HEK293 (cell line): ENCODE results near the gene SARS1.
A peak's percentile ranks its signal among the peaks of the same experiment; 100 is the strongest.

Experiments used
- CTCF ChIA-PET: fragments of 350-600 bp; formaldehyde crosslinking; extraction: SDS; loops from one replicate; lab custom pipeline; 2021; ENCODE audit warnings: antibody characterized with exemption; lab: Yijun Ruan, JAX
- POLR2A ChIA-PET: fragments of 300-600 bp; formaldehyde crosslinking; extraction: SDS; loops from one replicate; lab custom pipeline; 2020; ENCODE audit warnings: antibody characterized with exemption, inconsistent platforms; lab: Yijun Ruan, JAX
- H3K27ac ChIP-seq: fragments of 200-500 bp; sonication (Bioruptor generic); 2 replicates; pipeline ENCODE4 v1.5.1; 2014; ENCODE audit warnings: low read depth, low read length, control low read depth, inconsistent platforms; ENCODE audit errors: extremely low read depth
- H3K36me3 ChIP-seq, 2 experiments: fragments of 200-500 bp in 1 of 2; sonication (Bioruptor generic) in 1 of 2; 1 replicate in 1 of 2; 2 replicates in 1 of 2; pipeline ENCODE4 v1.5.1; 2014 to 2017; ENCODE audit warnings: inconsistent platforms in 2 of 2, low read length in 2 of 2; ENCODE audit not compliant: control insufficient read depth in 2 of 2, insufficient read depth in 1 of 2
- H3K4me1 ChIP-seq: fragments of 200-500 bp; sonication (Bioruptor generic); 2 replicates; pipeline ENCODE4 v1.5.1; 2014; ENCODE audit warnings: mild to moderate bottlenecking, low read length, inconsistent platforms; ENCODE audit not compliant: control insufficient read depth, insufficient read depth
- H3K4me3 ChIP-seq: 2 replicates; pipeline ENCODE4 v1.5.1; 2011; ENCODE audit warnings: low read depth, mild to moderate bottlenecking, control low read depth, low read length, moderate library complexity
- H3K9me3 ChIP-seq: fragments of 200-500 bp; sonication (Bioruptor generic); 2 replicates; pipeline ENCODE4 v1.5.1; 2014; ENCODE audit warnings: low read depth, low read length, inconsistent platforms; ENCODE audit not compliant: control insufficient read depth, insufficient read depth
- GLIS2 ChIP-seq: fragments of 450-650 bp; formaldehyde crosslinking; IDR thresholded peaks from 2 replicates; pipeline ENCODE4 v1.5.1; 2016; ENCODE audit warnings: missing biosample characterization, missing genetic modification characterization
- REPIN1 ChIP-seq: fragments of 450-650 bp; formaldehyde crosslinking; IDR thresholded peaks from 2 replicates; pipeline ENCODE4 v1.5.1; 2017; ENCODE audit warnings: missing biosample characterization, missing genetic modification characterization, low read depth
- SCRT2 ChIP-seq: fragments of 450-650 bp; formaldehyde crosslinking; IDR thresholded peaks from 2 replicates; pipeline ENCODE4 v1.5.1; 2016; ENCODE audit warnings: missing biosample characterization, missing genetic modification characterization
- ZBTB1 ChIP-seq: fragments of 450-650 bp; formaldehyde crosslinking; IDR thresholded peaks from 2 replicates; pipeline ENCODE4 v1.5.1; 2016; ENCODE audit warnings: missing biosample characterization, missing genetic modification characterization
- ZBTB8A ChIP-seq: fragments of 450-650 bp; formaldehyde crosslinking; IDR thresholded peaks from 2 replicates; pipeline ENCODE4 v1.5.1; 2016; ENCODE audit warnings: missing biosample characterization, missing genetic modification characterization
- ZFHX2 ChIP-seq: fragments of 450-650 bp; formaldehyde crosslinking; conservative IDR thresholded peaks from 2 replicates; pipeline ENCODE4 v1.5.1; 2016; ENCODE audit warnings: missing biosample characterization, missing genetic modification characterization
- ZFP37 ChIP-seq: fragments of 450-650 bp; formaldehyde crosslinking; IDR thresholded peaks from 2 replicates; pipeline ENCODE4 v1.5.1; 2016; ENCODE audit warnings: missing biosample characterization, missing genetic modification characterization
- ZNF2 ChIP-seq: fragments of 450-650 bp; formaldehyde crosslinking; IDR thresholded peaks from 2 replicates; pipeline ENCODE4 v1.5.1; 2016; ENCODE audit warnings: missing biosample characterization, missing genetic modification characterization
- ZNF394 ChIP-seq: fragments of 450-650 bp; formaldehyde crosslinking; IDR thresholded peaks from 2 replicates; pipeline ENCODE4 v1.5.1; 2016; ENCODE audit warnings: missing biosample characterization, missing genetic modification characterization, mild to moderate bottlenecking, moderate library complexity, borderline replicate concordance
- ZNF501 ChIP-seq: fragments of 450-650 bp; formaldehyde crosslinking; IDR thresholded peaks from 2 replicates; pipeline ENCODE4 v1.5.1; 2016; ENCODE audit warnings: missing biosample characterization, missing genetic modification characterization
- ZNF514 ChIP-seq: fragments of 450-650 bp; formaldehyde crosslinking; IDR thresholded peaks from 2 replicates; pipeline ENCODE4 v1.5.1; 2016; ENCODE audit warnings: missing biosample characterization, missing genetic modification characterization
- ZNF600 ChIP-seq: fragments of 450-650 bp; formaldehyde crosslinking; IDR thresholded peaks from 2 replicates; pipeline ENCODE4 v1.5.1; 2016; ENCODE audit warnings: missing biosample characterization, missing genetic modification characterization
- ZNF664 ChIP-seq: fragments of 450-650 bp; formaldehyde crosslinking; IDR thresholded peaks from 2 replicates; pipeline ENCODE4 v1.5.1; 2016; ENCODE audit warnings: missing biosample characterization, missing genetic modification characterization
- ZXDB ChIP-seq: fragments of 450-650 bp; formaldehyde crosslinking; IDR thresholded peaks from 2 replicates; pipeline ENCODE4 v1.5.1; 2016; ENCODE audit warnings: missing biosample characterization, missing genetic modification characterization
- TF ChIP-seq, protein P1 (sequence below): fragments of 450-650 bp; formaldehyde crosslinking; IDR thresholded peaks from 2 replicates; pipeline ENCODE4 v1.5.1; 2016; ENCODE audit warnings: missing biosample characterization, missing genetic modification characterization
- TF ChIP-seq, protein P2 (sequence below): fragments of 450-650 bp; formaldehyde crosslinking; IDR thresholded peaks from 2 replicates; pipeline ENCODE4 v1.5.1; 2016; ENCODE audit warnings: missing biosample characterization, missing genetic modification characterization, borderline replicate concordance
- TF ChIP-seq, protein P3 (sequence below): fragments of 450-650 bp; formaldehyde crosslinking; IDR thresholded peaks from 2 replicates; pipeline ENCODE4 v1.5.1; 2017; ENCODE audit warnings: missing biosample characterization, mild to moderate bottlenecking, missing genetic modification characterization, moderate library complexity
- TF ChIP-seq, protein P4 (sequence below): fragments of 450-650 bp; formaldehyde crosslinking; IDR thresholded peaks from 2 replicates; pipeline ENCODE4 v1.5.1; 2016; ENCODE audit warnings: missing biosample characterization, missing genetic modification characterization
- TF ChIP-seq, protein P5 (sequence below): fragments of 450-650 bp; formaldehyde crosslinking; IDR thresholded peaks from 2 replicates; pipeline ENCODE4 v1.5.1; 2017; ENCODE audit warnings: missing biosample characterization, missing genetic modification characterization
- TF ChIP-seq, protein P6 (sequence below): fragments of 450-650 bp; formaldehyde crosslinking; IDR thresholded peaks from 2 replicates; pipeline ENCODE4 v1.5.1; 2017; ENCODE audit warnings: missing biosample characterization, missing genetic modification characterization
- TF ChIP-seq, protein P7 (sequence below): fragments of 450-650 bp; formaldehyde crosslinking; IDR thresholded peaks from 2 replicates; pipeline ENCODE4 v1.5.1; 2016; ENCODE audit warnings: missing biosample characterization, missing genetic modification characterization

The SARS1 gene

DNA sequence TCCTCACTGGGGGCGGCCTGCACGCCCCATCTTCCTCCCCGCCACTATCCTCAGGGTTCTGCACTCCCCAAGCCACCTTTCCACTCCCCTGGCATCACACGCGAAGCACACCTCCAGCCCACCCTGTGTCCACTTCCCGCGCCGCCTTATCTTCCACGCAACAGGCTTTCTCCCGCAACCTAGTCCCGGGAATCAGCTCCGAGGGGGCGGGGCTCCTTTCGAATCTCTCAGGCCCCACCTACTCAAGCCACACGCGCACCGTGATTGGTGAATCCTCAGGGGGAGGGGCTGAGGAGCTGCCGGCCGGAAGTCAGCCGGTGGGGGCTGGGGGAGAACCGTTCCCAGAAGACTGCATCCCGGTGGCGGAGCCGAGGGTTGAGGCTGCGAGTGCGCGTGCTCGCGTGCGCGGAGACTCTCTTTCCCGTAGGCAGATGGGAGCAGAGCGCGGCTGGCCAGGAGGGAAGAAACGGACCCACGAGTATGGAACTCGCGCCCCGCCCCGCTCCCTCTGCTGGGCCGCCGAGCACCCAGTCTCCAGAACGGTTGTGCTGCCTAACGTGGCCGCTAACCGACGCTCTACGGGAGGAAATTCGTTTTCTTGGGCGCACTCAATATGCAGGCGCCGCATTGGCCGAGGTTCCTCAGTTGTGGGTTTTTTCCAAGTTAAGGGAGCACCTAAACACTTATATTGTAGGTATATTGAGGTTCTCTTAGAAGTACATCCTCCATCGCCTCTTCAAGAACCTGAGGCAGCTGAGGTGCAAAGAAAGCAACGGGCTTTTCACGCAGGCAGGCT is 69.4 kb downstream of the SARS1 start, which contains the start of gene PSRC1:
Gene PSRC1 (minus strand): TSS at position 194 of the 796 bp plus-strand sequence.
- peaks cover 3% of the 10 kb centered on the region for H3K4me1 ChIP-seq
- no peaks in the 10 kb centered on the region for H3K9me3 ChIP-seq
- ChIA-PET CTCF (interaction anchor here (0.7 to 2.3 kb wide), 8 partner anchors 20 to 249 kb away, joined by 3 to 17 read pairs (median 4); partner anchors contain the start of gene SORT1), POLR2A (interaction anchor here (0.5 to 1.9 kb wide), 21 partner anchors 9 to 459 kb away, joined by 3 to 15 read pairs (median 4); partner anchors contain the start of genes CELSR2, SARS1 and SORT1)
- peak within 1 kb of the TSS; percentile 70 for H3K27ac ChIP-seq
- peak within 1 kb of the TSS; percentile 75 for H3K4me3 ChIP-seq
- H3K36me3 ChIP-seq, result peaks cover 8 to 34% of the 10 kb centered on the region in 2 experiments
- no peak for TF ChIP-seq ZNF514 (tag by site-specific recombination)
- no peak for TF ChIP-seq ZNF664 (tag by site-specific recombination)
- peak; percentile 41; the same call in 1 of the 2 replicates for TF ChIP-seq REPIN1 (tag by site-specific recombination)
- peak; percentile 100 for TF ChIP-seq SCRT2
- TF ChIP-seq ZXDB, result peak; percentile 52; the same call in 1 of the 2 replicates
- TF ChIP-seq ZNF394 (tag by site-specific recombination), result peak; percentile 28; the same call in 1 of the 2 replicates
- TF ChIP-seq ZBTB1 (tag by site-specific recombination), result peak; percentile 88
- TF ChIP-seq, protein P1, sequence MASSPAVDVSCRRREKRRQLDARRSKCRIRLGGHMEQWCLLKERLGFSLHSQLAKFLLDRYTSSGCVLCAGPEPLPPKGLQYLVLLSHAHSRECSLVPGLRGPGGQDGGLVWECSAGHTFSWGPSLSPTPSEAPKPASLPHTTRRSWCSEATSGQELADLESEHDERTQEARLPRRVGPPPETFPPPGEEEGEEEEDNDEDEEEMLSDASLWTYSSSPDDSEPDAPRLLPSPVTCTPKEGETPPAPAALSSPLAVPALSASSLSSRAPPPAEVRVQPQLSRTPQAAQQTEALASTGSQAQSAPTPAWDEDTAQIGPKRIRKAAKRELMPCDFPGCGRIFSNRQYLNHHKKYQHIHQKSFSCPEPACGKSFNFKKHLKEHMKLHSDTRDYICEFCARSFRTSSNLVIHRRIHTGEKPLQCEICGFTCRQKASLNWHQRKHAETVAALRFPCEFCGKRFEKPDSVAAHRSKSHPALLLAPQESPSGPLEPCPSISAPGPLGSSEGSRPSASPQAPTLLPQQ (tag by site-specific recombination), result 0 out of 2 replicates have a peak, but pooled peaks have one; percentile 19
- TF ChIP-seq ZNF501 (tag by site-specific recombination), result peak; percentile 67
- TF ChIP-seq, protein P2, sequence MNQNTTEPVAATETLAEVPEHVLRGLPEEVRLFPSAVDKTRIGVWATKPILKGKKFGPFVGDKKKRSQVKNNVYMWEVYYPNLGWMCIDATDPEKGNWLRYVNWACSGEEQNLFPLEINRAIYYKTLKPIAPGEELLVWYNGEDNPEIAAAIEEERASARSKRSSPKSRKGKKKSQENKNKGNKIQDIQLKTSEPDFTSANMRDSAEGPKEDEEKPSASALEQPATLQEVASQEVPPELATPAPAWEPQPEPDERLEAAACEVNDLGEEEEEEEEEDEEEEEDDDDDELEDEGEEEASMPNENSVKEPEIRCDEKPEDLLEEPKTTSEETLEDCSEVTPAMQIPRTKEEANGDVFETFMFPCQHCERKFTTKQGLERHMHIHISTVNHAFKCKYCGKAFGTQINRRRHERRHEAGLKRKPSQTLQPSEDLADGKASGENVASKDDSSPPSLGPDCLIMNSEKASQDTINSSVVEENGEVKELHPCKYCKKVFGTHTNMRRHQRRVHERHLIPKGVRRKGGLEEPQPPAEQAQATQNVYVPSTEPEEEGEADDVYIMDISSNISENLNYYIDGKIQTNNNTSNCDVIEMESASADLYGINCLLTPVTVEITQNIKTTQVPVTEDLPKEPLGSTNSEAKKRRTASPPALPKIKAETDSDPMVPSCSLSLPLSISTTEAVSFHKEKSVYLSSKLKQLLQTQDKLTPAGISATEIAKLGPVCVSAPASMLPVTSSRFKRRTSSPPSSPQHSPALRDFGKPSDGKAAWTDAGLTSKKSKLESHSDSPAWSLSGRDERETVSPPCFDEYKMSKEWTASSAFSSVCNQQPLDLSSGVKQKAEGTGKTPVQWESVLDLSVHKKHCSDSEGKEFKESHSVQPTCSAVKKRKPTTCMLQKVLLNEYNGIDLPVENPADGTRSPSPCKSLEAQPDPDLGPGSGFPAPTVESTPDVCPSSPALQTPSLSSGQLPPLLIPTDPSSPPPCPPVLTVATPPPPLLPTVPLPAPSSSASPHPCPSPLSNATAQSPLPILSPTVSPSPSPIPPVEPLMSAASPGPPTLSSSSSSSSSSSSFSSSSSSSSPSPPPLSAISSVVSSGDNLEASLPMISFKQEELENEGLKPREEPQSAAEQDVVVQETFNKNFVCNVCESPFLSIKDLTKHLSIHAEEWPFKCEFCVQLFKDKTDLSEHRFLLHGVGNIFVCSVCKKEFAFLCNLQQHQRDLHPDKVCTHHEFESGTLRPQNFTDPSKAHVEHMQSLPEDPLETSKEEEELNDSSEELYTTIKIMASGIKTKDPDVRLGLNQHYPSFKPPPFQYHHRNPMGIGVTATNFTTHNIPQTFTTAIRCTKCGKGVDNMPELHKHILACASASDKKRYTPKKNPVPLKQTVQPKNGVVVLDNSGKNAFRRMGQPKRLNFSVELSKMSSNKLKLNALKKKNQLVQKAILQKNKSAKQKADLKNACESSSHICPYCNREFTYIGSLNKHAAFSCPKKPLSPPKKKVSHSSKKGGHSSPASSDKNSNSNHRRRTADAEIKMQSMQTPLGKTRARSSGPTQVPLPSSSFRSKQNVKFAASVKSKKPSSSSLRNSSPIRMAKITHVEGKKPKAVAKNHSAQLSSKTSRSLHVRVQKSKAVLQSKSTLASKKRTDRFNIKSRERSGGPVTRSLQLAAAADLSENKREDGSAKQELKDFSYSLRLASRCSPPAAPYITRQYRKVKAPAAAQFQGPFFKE, result no peak
- peak; percentile 61; the same call in 1 of the 2 replicates for TF ChIP-seq ZFHX2 (tag by site-specific recombination)
- peak; percentile 33; the same call in 1 of the 2 replicates for TF ChIP-seq ZBTB8A (tag by site-specific recombination)
- peak; percentile 89 for TF ChIP-seq GLIS2 (tag by site-specific recombination)
- TF ChIP-seq, protein P3, sequence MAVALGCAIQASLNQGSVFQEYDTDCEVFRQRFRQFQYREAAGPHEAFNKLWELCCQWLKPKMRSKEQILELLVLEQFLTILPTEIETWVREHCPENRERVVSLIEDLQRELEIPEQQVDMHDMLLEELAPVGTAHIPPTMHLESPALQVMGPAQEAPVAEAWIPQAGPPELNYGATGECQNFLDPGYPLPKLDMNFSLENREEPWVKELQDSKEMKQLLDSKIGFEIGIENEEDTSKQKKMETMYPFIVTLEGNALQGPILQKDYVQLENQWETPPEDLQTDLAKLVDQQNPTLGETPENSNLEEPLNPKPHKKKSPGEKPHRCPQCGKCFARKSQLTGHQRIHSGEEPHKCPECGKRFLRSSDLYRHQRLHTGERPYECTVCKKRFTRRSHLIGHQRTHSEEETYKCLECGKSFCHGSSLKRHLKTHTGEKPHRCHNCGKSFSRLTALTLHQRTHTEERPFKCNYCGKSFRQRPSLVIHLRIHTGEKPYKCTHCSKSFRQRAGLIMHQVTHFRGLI, result 0 out of 2 replicates have a peak, but pooled peaks have one; percentile 8
- TF ChIP-seq, protein P4, sequence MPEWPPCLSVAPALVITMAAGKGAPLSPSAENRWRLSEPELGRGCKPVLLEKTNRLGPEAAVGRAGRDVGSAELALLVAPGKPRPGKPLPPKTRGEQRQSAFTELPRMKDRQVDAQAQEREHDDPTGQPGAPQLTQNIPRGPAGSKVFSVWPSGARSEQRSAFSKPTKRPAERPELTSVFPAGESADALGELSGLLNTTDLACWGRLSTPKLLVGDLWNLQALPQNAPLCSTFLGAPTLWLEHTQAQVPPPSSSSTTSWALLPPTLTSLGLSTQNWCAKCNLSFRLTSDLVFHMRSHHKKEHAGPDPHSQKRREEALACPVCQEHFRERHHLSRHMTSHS, result no peak
- TF ChIP-seq ZFP37, result 0 out of 2 replicates have a peak, but pooled peaks have one; percentile 28
- TF ChIP-seq, protein P5, sequence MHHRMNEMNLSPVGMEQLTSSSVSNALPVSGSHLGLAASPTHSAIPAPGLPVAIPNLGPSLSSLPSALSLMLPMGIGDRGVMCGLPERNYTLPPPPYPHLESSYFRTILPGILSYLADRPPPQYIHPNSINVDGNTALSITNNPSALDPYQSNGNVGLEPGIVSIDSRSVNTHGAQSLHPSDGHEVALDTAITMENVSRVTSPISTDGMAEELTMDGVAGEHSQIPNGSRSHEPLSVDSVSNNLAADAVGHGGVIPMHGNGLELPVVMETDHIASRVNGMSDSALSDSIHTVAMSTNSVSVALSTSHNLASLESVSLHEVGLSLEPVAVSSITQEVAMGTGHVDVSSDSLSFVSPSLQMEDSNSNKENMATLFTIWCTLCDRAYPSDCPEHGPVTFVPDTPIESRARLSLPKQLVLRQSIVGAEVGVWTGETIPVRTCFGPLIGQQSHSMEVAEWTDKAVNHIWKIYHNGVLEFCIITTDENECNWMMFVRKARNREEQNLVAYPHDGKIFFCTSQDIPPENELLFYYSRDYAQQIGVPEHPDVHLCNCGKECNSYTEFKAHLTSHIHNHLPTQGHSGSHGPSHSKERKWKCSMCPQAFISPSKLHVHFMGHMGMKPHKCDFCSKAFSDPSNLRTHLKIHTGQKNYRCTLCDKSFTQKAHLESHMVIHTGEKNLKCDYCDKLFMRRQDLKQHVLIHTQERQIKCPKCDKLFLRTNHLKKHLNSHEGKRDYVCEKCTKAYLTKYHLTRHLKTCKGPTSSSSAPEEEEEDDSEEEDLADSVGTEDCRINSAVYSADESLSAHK (tag by site-specific recombination), result no peak
- TF ChIP-seq, protein P6, sequence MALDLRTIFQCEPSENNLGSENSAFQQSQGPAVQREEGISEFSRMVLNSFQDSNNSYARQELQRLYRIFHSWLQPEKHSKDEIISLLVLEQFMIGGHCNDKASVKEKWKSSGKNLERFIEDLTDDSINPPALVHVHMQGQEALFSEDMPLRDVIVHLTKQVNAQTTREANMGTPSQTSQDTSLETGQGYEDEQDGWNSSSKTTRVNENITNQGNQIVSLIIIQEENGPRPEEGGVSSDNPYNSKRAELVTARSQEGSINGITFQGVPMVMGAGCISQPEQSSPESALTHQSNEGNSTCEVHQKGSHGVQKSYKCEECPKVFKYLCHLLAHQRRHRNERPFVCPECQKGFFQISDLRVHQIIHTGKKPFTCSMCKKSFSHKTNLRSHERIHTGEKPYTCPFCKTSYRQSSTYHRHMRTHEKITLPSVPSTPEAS (tag by site-specific recombination), result no peak
- TF ChIP-seq ZNF2 (tag by site-specific recombination), result peak; percentile 11
- TF ChIP-seq ZNF600 (tag by site-specific recombination), result peak; percentile 95
- TF ChIP-seq, protein P7, sequence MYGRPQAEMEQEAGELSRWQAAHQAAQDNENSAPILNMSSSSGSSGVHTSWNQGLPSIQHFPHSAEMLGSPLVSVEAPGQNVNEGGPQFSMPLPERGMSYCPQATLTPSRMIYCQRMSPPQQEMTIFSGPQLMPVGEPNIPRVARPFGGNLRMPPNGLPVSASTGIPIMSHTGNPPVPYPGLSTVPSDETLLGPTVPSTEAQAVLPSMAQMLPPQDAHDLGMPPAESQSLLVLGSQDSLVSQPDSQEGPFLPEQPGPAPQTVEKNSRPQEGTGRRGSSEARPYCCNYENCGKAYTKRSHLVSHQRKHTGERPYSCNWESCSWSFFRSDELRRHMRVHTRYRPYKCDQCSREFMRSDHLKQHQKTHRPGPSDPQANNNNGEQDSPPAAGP (tag by site-specific recombination), result peak; percentile 49; the same call in 1 of the 2 replicates
